C4-2B (cell line): ENCODE results near the gene AFF3.
A peak's percentile ranks its signal among the peaks of the same experiment; 100 is the strongest.

Source experiments
- H3K27ac ChIP-seq: fragments of 450-650 bp; 2 replicates; pipeline ENCODE4 v1.5.1; 2017
- CTCF ChIP-seq: fragments of 450-650 bp; conservative IDR thresholded peaks from 2 replicates; pipeline ENCODE4 v1.5.1; 2017; ENCODE audit warnings: mild to moderate bottlenecking
- ZFX ChIP-seq: fragments of 450-650 bp; IDR thresholded peaks from 2 replicates; pipeline ENCODE4 v1.6.1; 2017

AFF3 gene

GRCh38 chr2:100068395-100068794, 74.0 kb downstream of the AFF3 start:
- no peak for TF ChIP-seq CTCF
- no peak for TF ChIP-seq ZFX
- H3K27ac ChIP-seq = peak overlapping the region; percentile 96

GRCh38 chr2:100067784-100068183, 74.6 kb downstream of the AFF3 start:
- TF ChIP-seq CTCF = no peak
- peak overlapping the region; percentile 96 for H3K27ac ChIP-seq

DNA sequence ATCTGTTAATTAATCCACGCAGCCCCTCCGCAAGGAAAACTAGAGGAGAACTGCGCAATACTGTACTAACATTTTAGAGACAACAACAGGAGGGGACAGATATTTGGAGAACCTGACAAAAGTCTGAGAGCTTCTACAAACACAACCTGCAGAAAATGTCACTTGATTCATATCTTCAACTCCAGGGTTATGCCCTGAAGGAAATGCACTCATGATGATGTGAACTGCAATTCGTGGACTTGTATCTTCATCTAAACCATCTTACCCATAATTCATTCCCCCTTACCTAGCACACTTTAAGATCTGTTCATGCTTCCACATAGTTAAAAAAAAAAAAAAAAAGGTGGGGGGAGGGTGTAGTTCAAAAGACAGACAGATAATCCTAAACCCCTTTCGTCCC, 75.5 kb downstream of the AFF3 start:
- no peak for TF ChIP-seq ZFX
- H3K27ac ChIP-seq = peak overlapping the region; percentile 58; the same call in 1 of the 2 replicates

- H3K27ac ChIP-seq = no peak overlapping the region
- TF ChIP-seq CTCF (no peak), ZFX (no peak)
Measured at GRCh38 chr2:100066246-100066645, 76.1 kb downstream of the AFF3 start.

DNA sequence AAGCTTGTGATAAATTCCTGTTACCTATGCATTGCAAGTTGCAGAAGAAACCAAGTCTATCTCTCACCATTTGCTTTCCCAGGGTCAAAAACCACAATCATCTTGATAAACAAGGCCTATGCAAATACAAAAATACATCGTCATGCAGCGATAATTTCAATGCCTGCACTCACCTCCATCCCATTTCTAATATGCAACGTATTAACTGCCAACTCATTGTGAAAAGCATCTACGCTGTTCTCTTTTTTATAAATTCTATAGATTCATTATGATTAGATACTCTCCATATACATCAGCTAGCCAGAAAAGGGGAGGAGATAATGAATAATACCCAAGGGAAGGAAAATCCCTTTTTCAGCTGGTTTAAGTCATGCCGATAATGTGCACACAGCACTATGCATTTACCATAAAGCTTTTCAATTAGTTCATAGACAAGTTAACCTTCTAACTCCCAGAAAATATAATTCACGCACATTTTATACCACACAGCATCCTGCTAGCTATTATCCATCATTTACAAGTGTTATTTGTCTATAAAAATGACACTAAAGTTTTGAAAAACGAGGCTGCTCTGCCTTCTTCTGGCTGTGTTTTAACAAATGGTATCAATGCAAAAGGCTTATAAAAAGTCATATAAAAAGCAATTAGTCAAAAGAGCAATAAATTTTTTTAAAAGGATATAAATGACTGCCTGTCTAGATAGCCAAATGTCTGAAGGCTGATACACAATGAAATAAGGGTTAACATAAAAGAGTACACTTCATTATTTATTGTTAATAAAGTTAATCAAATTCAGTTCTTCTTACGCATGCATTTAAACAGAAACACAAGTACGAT, 77.6 kb downstream of the AFF3 start:
- H3K27ac ChIP-seq = peak overlapping the region; percentile 81; the same call in 1 of the 2 replicates

DNA sequence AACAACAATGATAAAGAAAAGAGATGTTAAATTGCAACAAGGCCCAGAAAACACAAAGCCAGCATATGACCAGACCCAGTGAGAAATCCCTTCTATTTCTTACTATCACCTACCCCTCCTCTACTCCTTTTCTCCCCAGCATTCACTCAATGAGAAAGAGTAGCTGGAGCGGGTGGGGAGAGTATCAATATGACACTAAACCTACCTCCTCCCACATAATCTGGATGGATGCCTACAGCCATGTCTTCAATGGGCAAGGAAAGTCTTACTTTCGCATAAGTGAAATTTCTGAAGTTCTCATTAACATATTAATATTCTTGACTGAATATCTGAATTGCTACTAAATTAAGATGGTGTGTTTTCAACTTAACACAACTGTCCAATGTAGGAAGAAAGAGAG, 78.2 kb downstream of the AFF3 start:
- H3K27ac ChIP-seq = peak overlapping the region; percentile 81
- no peak for TF ChIP-seq CTCF
- TF ChIP-seq ZFX = no peak

More for the DNA sequence above, 77.6 kb downstream of the AFF3 start:
- no peak for TF ChIP-seq CTCF
- no peak for TF ChIP-seq ZFX

GRCh38 chr2:100063459-100063953, 78.9 kb downstream of the AFF3 start:
- TF ChIP-seq CTCF = no peak
- TF ChIP-seq ZFX = no peak
- peak overlapping the region; percentile 81 for H3K27ac ChIP-seq
